ENCODE data around the gene ZFP90.
A peak's percentile ranks its signal among the peaks of the same experiment; 100 is the strongest.

The ZFP90 gene

GRCh38 chr16:68577352-68577853, 38.3 kb downstream of the ZFP90 start:
- DNase-seq (ENCODE audit: low read depth): no peak

- DNase-seq (ENCODE audit: low read depth): peak; percentile 28
Observed at GRCh38 chr16:68590201-68590994, 51.3 kb downstream of the ZFP90 start.

GRCh38 chr16:68592466-68593337, 53.6 kb downstream of the ZFP90 start:
- DNase-seq (ENCODE audit: low read depth): no peak

- DNase-seq (ENCODE audit: low read depth): no peak
Observed at GRCh38 chr16:68596266-68596665, 57.2 kb downstream of the ZFP90 start.

GRCh38 chr16:68599586-68599985, 60.5 kb downstream of the ZFP90 start:
- no peak for DNase-seq (ENCODE audit: low read depth)

- DNase-seq (ENCODE audit: low read depth): no peak
Observed at GRCh38 chr16:68605746-68606145, 66.7 kb downstream of the ZFP90 start.

GRCh38 chr16:68607443-68607842, 68.4 kb downstream of the ZFP90 start:
- DNase-seq (ENCODE audit: low read depth): no peak

- no peak for DNase-seq (ENCODE audit: low read depth)
Observed at GRCh38 chr16:68608330-68608729, 69.2 kb downstream of the ZFP90 start.

- no peak for DNase-seq (ENCODE audit: low read depth)
Observed at GRCh38 chr16:68612996-68613395, 73.9 kb downstream of the ZFP90 start.

- DNase-seq (ENCODE audit: low read depth): no peak
Observed at GRCh38 chr16:68617734-68618133, 78.6 kb downstream of the ZFP90 start.

Data from stromal cell of bone marrow (primary cell).